Tibial nerve (tissue), 4 donors: Measurements from ENCODE around the gene UBASH3A. TPM values are rescaled to one million over a fixed set of nuclear protein-coding genes. Genes with fewer than 3 reads are reported as not detected.

Experiments used
- DNase-seq, 2 donors: peaks; one replicate each; pipeline ENCODE4 v3.0.0-alpha.2; 2019; ENCODE audit warnings: low spot score in 2 of 2
- H3K27ac ChIP-seq, 4 donors: fragments of 200-600 bp; sonication (generic) in 3 of 4; one replicate each; pipeline ENCODE4 v1.5.1; 2017 to 2019; ENCODE audit warnings: mild to moderate bottlenecking in 1 of 4
- H3K27me3 ChIP-seq, 2 donors: fragments of 200-600 bp; sonication (generic) in 1 of 2; one replicate each; pipeline versions ENCODE4 v1.5.1 to v1.6.0; 2017 to 2019
- H3K36me3 ChIP-seq, 3 donors: fragments of 200-600 bp; sonication (generic); one replicate each; pipeline ENCODE4 v1.5.1; 2018 to 2019
- H3K4me1 ChIP-seq, 4 donors: fragments of 200-600 bp; sonication (generic) in 3 of 4; one replicate each; pipeline ENCODE4 v1.5.1; 2017 to 2019
- H3K4me3 ChIP-seq, 4 donors: fragments of 200-600 bp; sonication (generic) in 3 of 4; one replicate each; pipeline ENCODE4 v1.5.1; 2017 to 2019; ENCODE audit warnings: mild to moderate bottlenecking in 1 of 4, moderate library complexity in 1 of 4
- H3K9me3 ChIP-seq, 4 donors: fragments of 200-600 bp; sonication (generic) in 3 of 4; one replicate each; pipeline ENCODE4 v1.5.1; 2017 to 2019
- CTCF ChIP-seq, 5 experiments: fragments of 200-600 bp in 3 of 5; fragments of 450-650 bp in 2 of 5; sonication (generic) in 3 of 5; IDR thresholded peaks; one replicate each; pipeline ENCODE4 v1.5.1; 2016 to 2019; ENCODE audit warnings: antibody characterized with exemption in 5 of 5, mild to moderate bottlenecking in 3 of 5, moderate library complexity in 2 of 5
- EP300 ChIP-seq, 2 donors: sonication (generic); formaldehyde crosslinking; IDR thresholded peaks; one replicate each; pipeline ENCODE4 v1.6.1; 2017; ENCODE audit warnings: antibody characterized with exemption in 2 of 2, mild to moderate bottlenecking in 1 of 2
- POLR2A ChIP-seq, 2 donors: fragments of 450-650 bp; IDR thresholded peaks; one replicate each; pipeline ENCODE4 v1.6.1; 2017; ENCODE audit warnings: antibody characterized with exemption in 2 of 2, mild to moderate bottlenecking in 2 of 2, moderate library complexity in 2 of 2
- WGBS, 2 donors: methylation state at CpG; one replicate each; pipeline ENCODE4 v1.1.5; 2018; 5-methylcytosine and 5-hydroxymethylcytosine counted together
- total RNA-seq, 4 donors: library from RNA; depleted of rRNA; stranded (reverse); fragments of >200 nt; gene quantifications; one replicate each; pipeline ENCODE4 v1.1.0, GENCODE V29; 2016

The UBASH3A gene
- total RNA-seq, 4 donors from 2014 or later: 0.59 to 5.9 (median 0.90) TPM; not detected in 1

- H3K27ac ChIP-seq: no peak overlapping the region
- WGBS, 2 donors: 68 to 77% methylated on average over 8 of the region's 8 CpGs
Measured at GRCh38 chr21:42456457-42456856, 52.8 kb downstream of the UBASH3A start.

DNA sequence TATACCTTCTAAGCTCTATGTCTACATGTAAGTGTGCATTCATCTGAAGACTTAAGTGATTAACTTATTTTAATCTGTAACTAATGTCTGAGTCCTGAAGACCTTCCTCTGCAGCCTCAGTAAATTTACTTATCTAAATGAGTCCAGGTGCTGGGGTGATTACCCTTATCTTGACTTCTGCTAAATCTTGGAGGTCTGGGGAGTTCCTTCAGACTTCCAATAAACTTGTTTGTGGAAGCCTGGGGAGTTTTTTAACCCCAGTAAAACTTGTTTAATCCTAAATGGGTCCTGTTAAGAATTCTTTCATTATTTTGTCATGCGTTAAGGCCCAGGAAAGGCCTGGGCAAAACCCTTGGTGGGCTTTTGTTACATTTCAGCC is 55.4 kb downstream of the UBASH3A start:
- Histone ChIP-seq H3K27ac (no peak overlapping the region), H3K4me1 (peaks cover 0 to 6% (median 0%) of the 10 kb centered on the region in 4 donors), H3K36me3 (no peaks in the 10 kb centered on the region), H3K27me3 (no peaks in the 10 kb centered on the region), H3K9me3 (no peaks in the 10 kb centered on the region), H3K4me3 (no peak overlapping the region)
- no peak for DNase-seq
- WGBS, 2 donors: 74 to 79% methylated on average over 1 of the region's 1 CpG
- no peak for TF ChIP-seq POLR2A (IDR thresholded peaks at IDR 0.05)
- TF ChIP-seq EP300 (IDR thresholded peaks at IDR 0.05): no peak
- no peak for TF ChIP-seq CTCF (IDR thresholded peaks at IDR 0.05)

More at GRCh38 chr21:42456457-42456856, 52.8 kb downstream of the UBASH3A start:
- H3K4me1 ChIP-seq: peaks cover 0 to 6% (median 3%) of the 10 kb centered on the region in 4 donors
- no peaks in the 10 kb centered on the region for H3K9me3 ChIP-seq
- no peaks in the 10 kb centered on the region for H3K36me3 ChIP-seq
- DNase-seq: no peak
- TF ChIP-seq POLR2A (IDR thresholded peaks at IDR 0.05): no peak
- no peak for TF ChIP-seq CTCF (IDR thresholded peaks at IDR 0.05)
- TF ChIP-seq EP300 (IDR thresholded peaks at IDR 0.05): no peak
- H3K27me3 ChIP-seq: no peaks in the 10 kb centered on the region
- H3K4me3 ChIP-seq: no peak overlapping the region

DNA sequence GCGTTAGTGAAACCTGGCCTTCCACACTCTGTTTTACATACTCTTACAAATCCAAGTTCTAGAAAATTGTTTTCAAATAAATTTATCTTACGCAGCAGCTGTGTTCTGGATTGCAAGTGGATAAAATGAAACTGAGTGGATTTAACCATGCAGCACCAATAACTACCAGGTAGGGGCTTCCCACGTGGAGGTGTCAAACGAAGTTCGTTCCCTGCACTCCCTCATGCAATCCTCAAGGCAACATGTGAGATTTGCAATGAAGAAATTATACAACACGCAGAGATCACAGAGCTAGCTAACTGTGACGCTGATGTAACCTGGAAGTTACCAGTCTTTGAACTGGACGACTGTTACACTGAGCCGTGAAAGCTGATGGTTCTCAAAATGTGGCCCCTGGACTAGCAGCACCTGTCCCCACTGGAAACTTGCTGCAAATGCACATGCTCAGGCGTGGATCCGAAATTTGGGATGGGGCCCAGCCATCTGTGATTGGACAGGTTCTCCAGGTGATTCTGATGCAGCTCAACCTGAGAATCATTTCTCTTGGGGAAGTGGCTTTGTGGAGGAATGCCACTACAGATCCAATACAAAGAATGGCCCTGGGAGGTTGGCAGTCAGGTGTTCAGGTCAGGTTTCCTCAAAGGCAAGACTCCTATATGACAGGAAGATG is 56.0 kb downstream of the UBASH3A start:
- no peaks in the 10 kb centered on the region for H3K9me3 ChIP-seq
- TF ChIP-seq EP300 (IDR thresholded peaks at IDR 0.05) (no peak), POLR2A (IDR thresholded peaks at IDR 0.05) (no peak), CTCF (IDR thresholded peaks at IDR 0.05) (no peak)
- DNase-seq: no peak
- no peak overlapping the region for H3K27ac ChIP-seq
- no peaks in the 10 kb centered on the region for H3K27me3 ChIP-seq
- H3K4me1 ChIP-seq: peaks cover 0 to 6% (median 0%) of the 10 kb centered on the region in 4 donors
- no peaks in the 10 kb centered on the region for H3K36me3 ChIP-seq
- no peak overlapping the region for H3K4me3 ChIP-seq
- 79 to 80% methylated on average over 11 of the region's 11 CpGs for WGBS, 2 donors

- 57 to 64% methylated on average over 13 of the region's 14 CpGs for WGBS, 2 donors
Measured at GRCh38 chr21:42460391-42461184, 56.9 kb downstream of the UBASH3A start.

More at GRCh38 chr21:42460391-42461184, 56.9 kb downstream of the UBASH3A start:
- Histone ChIP-seq H3K4me3 (no peak overlapping the region), H3K9me3 (no peaks in the 10 kb centered on the region), H3K4me1 (peaks cover 0 to 10% (median 0%) of the 10 kb centered on the region in 4 donors), H3K36me3 (no peaks in the 10 kb centered on the region), H3K27me3 (no peaks in the 10 kb centered on the region), H3K27ac (no peak overlapping the region)
- DNase-seq: no peak
- TF ChIP-seq POLR2A (IDR thresholded peaks at IDR 0.05): no peak
- no peak for TF ChIP-seq CTCF (IDR thresholded peaks at IDR 0.05)
- no peak for TF ChIP-seq EP300 (IDR thresholded peaks at IDR 0.05)
